ENCODE measurements around the gene ARHGAP23. TPM values are rescaled to one million over a fixed set of nuclear protein-coding genes. Genes with fewer than 3 reads are reported as not detected.

The ARHGAP23 gene
- total RNA-seq, 3 donors from 2014 or later (not counting 1 experiment from before 2014, with no cell fraction given): 0.19 to 1.8 (median 1.7) TPM

DNA sequence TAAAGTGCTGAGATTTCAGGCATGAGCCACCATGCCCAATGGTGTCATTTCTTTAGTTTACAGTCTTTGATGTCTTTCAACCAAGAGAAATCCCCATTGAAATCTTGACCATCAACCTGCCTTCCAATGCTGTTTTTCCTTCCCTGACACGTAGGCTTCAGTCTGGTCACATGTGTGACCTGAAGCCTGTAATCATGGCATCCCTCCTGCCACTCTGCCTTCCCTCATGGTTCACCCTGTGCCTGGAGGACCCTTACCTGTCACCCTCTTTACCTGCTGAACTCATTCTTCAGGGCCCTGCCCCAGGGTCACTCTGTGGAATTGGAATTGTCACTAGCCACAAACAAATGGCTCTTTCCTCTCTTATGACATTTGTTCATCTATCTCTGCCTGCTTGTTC lies 18.1 kb upstream of the ARHGAP23 start:
- H3K36me3 ChIP-seq (ENCODE audit: control insufficient read depth, insufficient read depth, low read length): no peaks in the 10 kb centered on the region
- peaks cover 0 to 7% of the 10 kb centered on the region in 2 donors for H3K27me3 Mint-ChIP-seq (ENCODE audit: low read depth in 2 of 2)
- no peak for ATAC-seq
- H3K9me3 ChIP-seq (ENCODE audit: control insufficient read depth, insufficient read depth, low read length): no peaks in the 10 kb centered on the region
- no peak for DNase-seq
- no peak overlapping the region for H3K4me3 Mint-ChIP-seq
- peaks cover 0 to 4% of the 10 kb centered on the region in 2 donors for H3K4me1 Mint-ChIP-seq
- peaks cover 8% of the 10 kb centered on the region for H3K4me1 ChIP-seq (ENCODE audit: control insufficient read depth, insufficient read depth, low read length)
- TF ChIP-seq CTCF (IDR thresholded peaks at IDR 0.05): no peak
- no peaks in the 10 kb centered on the region for H3K36me3 Mint-ChIP-seq
- 75% methylated on average over 1 of the region's 1 CpG for WGBS (ENCODE audit: insufficient coverage)
- H3K27me3 ChIP-seq (ENCODE audit: control insufficient read depth, insufficient read depth, low read length): peaks cover 3% of the 10 kb centered on the region
- H3K9me3 Mint-ChIP-seq: no peaks in the 10 kb centered on the region
- H3K27ac Mint-ChIP-seq: no peak overlapping the region
- no peak overlapping the region for H3K27ac ChIP-seq (ENCODE audit: low read length)
- intact Hi-C loops (cut with micrococcal nuclease): no loop called here
- H3K4me3 ChIP-seq (ENCODE audit: low read length): no peak overlapping the region

DNA sequence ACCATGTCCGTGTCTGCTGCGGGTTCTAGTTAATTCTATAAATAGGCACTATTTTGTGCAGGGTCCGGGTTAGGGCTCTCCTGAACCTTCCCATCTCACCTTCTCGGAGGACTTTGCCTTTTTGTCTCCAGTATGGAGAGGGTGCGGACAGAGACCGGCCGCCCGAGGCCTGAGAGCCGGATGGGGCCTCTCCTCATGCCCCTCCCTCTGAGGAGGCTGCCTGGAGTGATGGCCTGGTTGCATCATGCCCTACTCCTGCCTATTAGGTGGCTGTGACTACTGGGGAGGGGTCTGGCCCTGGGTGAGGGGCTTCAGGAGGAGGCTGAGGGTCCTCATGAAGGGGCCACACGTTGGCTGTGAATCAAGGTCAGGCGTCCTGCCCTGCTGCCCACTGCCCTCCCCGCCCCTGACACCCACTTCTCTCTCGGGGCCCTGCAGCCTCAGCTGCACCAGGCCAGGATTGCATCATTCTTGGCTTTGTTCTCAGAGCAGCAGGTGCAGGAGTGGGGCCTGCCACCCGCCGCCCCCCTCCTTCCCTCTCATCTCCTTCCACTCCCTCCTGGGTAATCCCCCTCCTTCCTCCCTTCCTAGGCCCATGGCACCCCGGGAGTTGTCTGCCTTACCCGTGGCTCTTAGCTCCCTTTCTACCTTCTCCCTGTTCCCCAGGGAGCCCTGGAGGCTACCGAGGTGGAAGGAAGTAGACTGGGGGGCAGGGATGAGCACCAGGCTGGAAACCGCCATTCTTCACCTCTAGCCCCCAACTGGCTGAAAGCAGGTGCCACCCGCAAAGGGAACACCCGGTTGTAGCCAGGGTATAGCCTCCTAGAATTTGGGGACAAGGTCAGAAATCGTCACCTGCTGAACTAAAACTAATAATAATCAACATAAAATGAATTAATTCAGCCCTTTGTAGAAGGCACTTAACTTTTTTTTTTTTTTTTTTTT lies 12.7 kb upstream of the ARHGAP23 start:
- no peak for DNase-seq
- no peak for ATAC-seq
- Mint-ChIP-seq H3K4me1 (peaks cover 5 to 9% of the 10 kb centered on the region in 2 donors), H3K9me3 (no peaks in the 10 kb centered on the region), H3K4me3 (no peak overlapping the region), H3K36me3 (no peaks in the 10 kb centered on the region), H3K27ac (no peak overlapping the region), H3K27me3 (ENCODE audit: low read depth in 2 of 2) (peaks cover 10 to 23% of the 10 kb centered on the region in 2 donors)
- peaks cover 16% of the 10 kb centered on the region for H3K27me3 ChIP-seq (ENCODE audit: control insufficient read depth, insufficient read depth, low read length)
- H3K36me3 ChIP-seq (ENCODE audit: control insufficient read depth, insufficient read depth, low read length): no peaks in the 10 kb centered on the region
- TF ChIP-seq CTCF (IDR thresholded peaks at IDR 0.05): no peak
- H3K4me1 ChIP-seq (ENCODE audit: control insufficient read depth, insufficient read depth, low read length): peaks cover 13% of the 10 kb centered on the region
- H3K27ac ChIP-seq (ENCODE audit: low read length): no peak overlapping the region
- no peak overlapping the region for H3K4me3 ChIP-seq (ENCODE audit: low read length)
- no peaks in the 10 kb centered on the region for H3K9me3 ChIP-seq (ENCODE audit: control insufficient read depth, insufficient read depth, low read length)
- WGBS (ENCODE audit: insufficient coverage): 33% methylated on average over 17 of the region's 22 CpGs
- intact Hi-C loops (cut with micrococcal nuclease): no loop called here

DNA sequence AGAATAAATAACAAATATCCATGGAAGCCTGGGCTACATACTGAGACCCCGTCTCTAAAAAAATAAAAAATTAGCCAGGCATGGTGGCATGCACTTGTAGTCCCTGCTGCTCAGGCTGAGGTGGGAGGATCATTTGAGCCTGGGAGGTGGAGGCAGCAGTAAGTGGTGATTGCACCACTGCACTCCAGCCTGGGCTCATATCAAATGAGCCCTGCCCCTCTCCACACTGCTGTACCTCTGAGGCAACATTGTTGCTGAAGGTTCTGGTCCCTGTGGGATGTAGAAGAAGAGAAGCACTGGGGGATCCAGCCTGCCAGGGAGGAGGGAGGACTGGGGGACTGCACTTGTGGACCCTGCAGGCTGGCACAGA lies 11.4 kb upstream of the ARHGAP23 start:
- Histone ChIP-seq H3K27ac (ENCODE audit: low read length) (no peak overlapping the region), H3K4me1 (ENCODE audit: control insufficient read depth, insufficient read depth, low read length) (peaks cover 13% of the 10 kb centered on the region), H3K4me3 (ENCODE audit: low read length) (no peak overlapping the region), H3K9me3 (ENCODE audit: control insufficient read depth, insufficient read depth, low read length) (no peaks in the 10 kb centered on the region), H3K27me3 (ENCODE audit: control insufficient read depth, insufficient read depth, low read length) (peaks cover 19% of the 10 kb centered on the region), H3K36me3 (ENCODE audit: control insufficient read depth, insufficient read depth, low read length) (no peaks in the 10 kb centered on the region)
- H3K9me3 Mint-ChIP-seq: no peaks in the 10 kb centered on the region
- whole genome bisulfite sequencing (ENCODE audit: insufficient coverage): 75% methylated on average over 1 of the region's 1 CpG
- peaks cover 10 to 24% of the 10 kb centered on the region in 2 donors for H3K27me3 Mint-ChIP-seq (ENCODE audit: low read depth in 2 of 2)
- H3K36me3 Mint-ChIP-seq: no peaks in the 10 kb centered on the region
- H3K4me3 Mint-ChIP-seq: no peak overlapping the region
- no peak for ATAC-seq
- intact Hi-C loops (cut with micrococcal nuclease): no loop called here
- no peak for DNase-seq
- no peak for TF ChIP-seq CTCF (IDR thresholded peaks at IDR 0.05)
- no peak overlapping the region for H3K27ac Mint-ChIP-seq
- peaks cover 5 to 9% of the 10 kb centered on the region in 2 donors for H3K4me1 Mint-ChIP-seq
